C1 segment of cervical spinal cord (tissue), 14 donors: Measurements from ENCODE around the gene SVOPL.
"Not testable (repeated sequence)": the region's sequence is repeated elsewhere in the genome, so short reads cannot be mapped to it uniquely, and the experiment has no call there.

ENCODE experiments used
- DNase-seq, 14 donors: peaks; one replicate each; lab custom pipeline; 2025; lab: John Stamatoyannopoulos, UW

SVOPL gene

GRCh38 chr7:138699661-138700060, 1.5 kb downstream of the SVOPL start:
- no peak for DNase-seq

GRCh38 chr7:138698281-138698680, 2.9 kb downstream of the SVOPL start:
- DNase-seq: no peak

DNA sequence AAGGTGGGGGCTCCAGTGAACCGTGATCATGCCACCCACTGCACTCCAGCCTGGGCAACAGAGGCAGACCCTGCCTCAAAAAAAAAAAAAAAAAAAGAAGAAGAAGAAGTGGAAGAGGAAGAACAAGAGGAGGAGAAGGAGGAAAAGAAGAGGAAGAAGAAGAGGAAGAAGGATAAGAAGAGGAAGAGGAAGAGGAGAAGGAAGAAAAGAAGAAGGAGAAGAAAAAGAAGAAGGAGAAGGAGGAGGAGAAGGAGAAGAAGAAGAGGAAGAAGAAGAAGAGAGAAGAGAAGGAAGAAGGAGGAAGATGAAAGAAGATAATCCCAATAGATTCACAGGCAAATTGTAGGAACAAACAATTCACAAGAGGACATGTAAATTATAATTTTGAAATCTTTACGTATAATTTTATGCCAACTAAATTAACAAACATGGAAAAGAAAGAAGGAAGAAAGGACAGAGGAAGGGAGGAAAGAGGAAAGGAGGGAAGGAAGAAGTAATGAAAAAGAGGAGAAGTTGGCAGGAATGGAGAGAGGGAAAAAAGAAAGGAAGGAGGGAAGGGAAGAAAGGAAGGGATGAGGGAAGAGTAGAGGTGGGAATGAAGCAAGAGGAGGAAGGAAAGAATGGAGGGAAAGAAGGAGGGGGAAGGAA, 3.5 kb downstream of the SVOPL start:
- no peak for DNase-seq

DNA sequence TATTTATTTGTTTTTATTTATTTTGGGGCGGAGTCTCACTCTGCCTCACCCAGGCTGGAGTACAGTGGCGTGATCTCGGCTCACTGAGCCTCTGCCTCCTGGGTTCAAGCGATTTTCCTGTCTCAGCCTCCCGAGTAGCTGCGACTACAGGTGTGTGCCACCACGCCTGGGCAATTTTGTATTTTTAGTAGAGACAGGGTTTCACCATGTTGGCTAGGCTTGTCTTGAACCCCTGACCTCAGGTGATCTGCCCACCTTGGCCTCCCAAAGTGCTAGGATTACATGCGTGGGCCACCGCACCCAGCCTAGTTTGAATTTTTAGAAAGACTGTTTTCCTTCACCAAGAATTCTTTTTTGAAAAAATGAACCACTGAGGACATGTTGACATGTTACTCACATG, 5.4 kb downstream of the SVOPL start:
- DNase-seq: not testable (repeated sequence)

DNA sequence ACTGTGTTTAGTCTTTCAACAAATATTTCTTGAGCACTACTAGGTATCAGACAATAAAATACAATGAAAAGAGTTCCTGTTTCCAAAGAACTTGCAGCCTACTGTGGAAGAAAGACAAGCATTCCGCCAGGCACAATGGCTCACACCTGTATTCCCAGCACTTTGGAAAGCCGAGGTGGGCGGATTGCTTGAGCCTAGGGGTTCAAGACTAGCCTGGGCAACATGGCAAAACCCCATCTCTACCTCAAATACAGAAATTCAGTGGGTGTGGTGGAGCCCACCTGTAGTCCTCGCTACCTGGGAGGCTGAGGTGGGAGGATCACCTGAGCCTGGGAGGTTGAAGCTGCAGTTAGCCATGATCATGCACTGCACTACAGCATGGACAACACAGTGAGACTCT, 6.1 kb downstream of the SVOPL start:
- no peak for DNase-seq

DNA sequence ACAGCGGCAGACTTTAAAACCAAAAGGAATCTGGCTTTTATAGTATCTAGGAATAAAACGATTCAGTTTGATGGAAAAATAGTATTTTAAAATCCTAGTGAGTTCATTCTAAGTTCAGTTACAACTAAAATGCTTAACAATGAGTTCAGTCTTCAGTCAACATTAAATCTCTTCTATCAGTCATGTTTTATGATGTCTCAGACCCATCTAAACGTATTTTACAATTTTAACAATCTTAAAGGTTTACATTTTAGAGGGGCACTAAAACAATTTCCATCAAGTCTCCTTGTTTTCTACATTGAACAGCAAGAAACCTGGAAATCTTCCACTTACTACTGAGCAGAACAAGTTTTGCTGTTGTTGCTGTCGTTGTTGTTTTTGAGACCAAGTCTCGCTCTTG, 10.0 kb downstream of the SVOPL start:
- DNase-seq: no peak

GRCh38 chr7:138690495-138690894, 10.7 kb downstream of the SVOPL start:
- DNase-seq: no peak

- DNase-seq: not testable (repeated sequence)
These were observed 13.1 kb downstream of the SVOPL start for GRCh38 chr7:138688037-138688436.

GRCh38 chr7:138684340-138684739, 16.8 kb downstream of the SVOPL start:
- DNase-seq: no peak

DNA sequence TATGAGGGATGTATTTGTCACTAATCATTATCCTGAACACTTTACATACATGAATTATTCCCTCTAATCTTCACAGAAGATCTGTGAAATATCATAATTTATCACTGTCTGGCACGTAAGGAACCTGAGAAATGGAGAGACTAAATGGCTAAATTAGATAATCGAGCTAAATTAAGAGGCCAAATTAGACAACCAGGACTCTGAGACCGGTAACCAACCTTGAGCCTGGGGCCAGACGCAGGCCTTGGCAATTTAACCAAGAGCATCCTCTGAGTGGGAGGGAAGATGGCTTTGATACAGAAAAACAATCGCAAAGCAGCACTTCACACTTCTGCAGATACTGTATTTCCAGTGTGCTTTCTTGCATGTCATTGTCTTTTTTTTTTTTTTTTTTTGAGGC, 21.4 kb downstream of the SVOPL start:
- no peak for DNase-seq

GRCh38 chr7:138670594-138670993, 30.6 kb downstream of the SVOPL start:
- no peak for DNase-seq

DNA sequence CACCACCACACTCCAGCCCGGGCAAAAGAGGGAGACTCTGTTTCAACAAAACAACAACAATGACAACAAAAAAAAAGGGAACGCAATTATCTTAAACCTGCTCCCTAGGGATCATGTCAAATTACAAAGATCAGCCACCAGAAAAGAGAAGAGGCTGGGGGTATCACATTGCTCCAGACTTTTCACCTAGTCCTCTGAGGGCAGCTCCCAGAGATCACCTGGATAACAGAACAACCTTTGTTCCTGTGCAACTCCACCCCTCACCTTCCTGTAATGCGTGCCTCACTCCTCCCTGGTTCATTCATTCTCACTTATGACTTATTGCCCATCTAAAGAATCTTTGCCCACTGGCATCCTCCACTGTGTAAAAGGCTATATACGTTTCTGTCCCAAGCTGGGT, 31.8 kb downstream of the SVOPL start:
- no peak for DNase-seq

GRCh38 chr7:138668946-138669345, 32.2 kb downstream of the SVOPL start:
- no peak for DNase-seq

DNA sequence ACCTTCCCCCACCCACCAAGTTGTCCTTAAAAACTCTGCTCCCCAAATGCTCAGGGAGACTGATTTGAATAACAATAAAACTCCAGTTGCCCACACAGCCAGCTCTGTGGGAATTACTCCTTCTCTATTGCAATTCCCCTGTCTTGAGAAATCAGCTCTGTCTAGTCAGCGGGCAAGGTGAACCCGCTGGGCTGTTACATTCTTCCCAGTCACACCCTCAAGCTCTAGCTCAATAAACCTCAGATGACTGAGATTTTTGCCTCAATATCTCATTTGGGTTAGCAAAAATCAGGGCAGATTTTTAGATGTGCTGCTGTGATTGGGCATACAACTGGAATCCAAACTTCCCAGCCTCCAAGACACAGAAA, 32.9 kb downstream of the SVOPL start:
- no peak for DNase-seq

DNA sequence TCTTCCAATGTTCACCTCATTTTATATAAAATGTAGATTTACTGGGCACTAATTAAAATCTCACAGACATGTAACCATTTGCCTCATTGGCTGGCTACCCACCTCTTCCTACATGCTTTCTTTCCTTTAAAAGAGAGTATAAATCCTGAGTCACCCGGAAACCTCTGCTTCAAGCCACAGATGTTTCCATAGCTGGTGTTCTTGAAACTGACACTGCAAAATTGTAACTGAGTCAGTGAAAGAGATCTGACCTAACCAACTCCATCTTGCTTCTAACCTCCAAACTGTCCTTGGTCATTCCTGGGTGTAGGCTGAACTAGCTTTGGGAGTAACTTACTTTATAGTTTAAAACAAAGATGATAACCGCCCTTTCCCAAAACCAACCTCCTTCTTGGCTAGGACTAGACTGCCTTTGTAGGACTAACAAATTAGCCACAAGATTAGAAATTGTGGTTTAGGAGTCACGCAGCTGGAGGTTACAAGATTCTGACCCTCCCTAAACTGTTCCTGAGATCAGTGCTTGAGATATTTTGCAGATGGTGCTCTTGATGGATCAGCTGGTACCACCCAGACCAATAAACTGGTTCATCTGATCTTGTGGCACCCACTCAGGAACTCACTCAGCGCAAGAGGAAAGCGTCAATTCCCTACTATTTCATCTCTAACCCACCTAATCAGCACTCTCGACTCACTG, 33.5 kb downstream of the SVOPL start:
- no peak for DNase-seq

GRCh38 chr7:138666385-138666784, 34.8 kb downstream of the SVOPL start:
- DNase-seq: no peak

- DNase-seq: peak in 4 of 14 donors; percentile 8 to 18 (median 12)
These were observed 35.5 kb downstream of the SVOPL start for GRCh38 chr7:138665669-138666140.

GRCh38 chr7:138665249-138665648, 35.9 kb downstream of the SVOPL start:
- DNase-seq: no peak

- no peak for DNase-seq
These were observed 37.1 kb downstream of the SVOPL start for GRCh38 chr7:138663725-138664710.

DNA sequence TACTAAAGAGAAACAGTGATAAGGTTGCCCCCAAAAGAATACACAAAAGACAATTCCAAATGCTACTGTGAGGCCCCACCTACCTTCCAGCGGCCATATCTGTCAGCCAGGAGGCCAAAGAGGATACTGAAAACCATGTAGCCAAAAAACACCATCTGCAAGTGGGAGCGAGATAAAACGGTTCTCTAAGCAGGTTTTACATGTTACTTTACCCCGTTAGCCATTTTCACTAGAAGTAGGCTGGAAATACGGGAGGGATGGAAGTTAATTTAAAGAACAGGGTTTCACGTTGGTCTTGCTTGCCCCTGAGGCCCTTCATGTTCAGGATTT, 38.2 kb downstream of the SVOPL start:
- DNase-seq: no peak

DNA sequence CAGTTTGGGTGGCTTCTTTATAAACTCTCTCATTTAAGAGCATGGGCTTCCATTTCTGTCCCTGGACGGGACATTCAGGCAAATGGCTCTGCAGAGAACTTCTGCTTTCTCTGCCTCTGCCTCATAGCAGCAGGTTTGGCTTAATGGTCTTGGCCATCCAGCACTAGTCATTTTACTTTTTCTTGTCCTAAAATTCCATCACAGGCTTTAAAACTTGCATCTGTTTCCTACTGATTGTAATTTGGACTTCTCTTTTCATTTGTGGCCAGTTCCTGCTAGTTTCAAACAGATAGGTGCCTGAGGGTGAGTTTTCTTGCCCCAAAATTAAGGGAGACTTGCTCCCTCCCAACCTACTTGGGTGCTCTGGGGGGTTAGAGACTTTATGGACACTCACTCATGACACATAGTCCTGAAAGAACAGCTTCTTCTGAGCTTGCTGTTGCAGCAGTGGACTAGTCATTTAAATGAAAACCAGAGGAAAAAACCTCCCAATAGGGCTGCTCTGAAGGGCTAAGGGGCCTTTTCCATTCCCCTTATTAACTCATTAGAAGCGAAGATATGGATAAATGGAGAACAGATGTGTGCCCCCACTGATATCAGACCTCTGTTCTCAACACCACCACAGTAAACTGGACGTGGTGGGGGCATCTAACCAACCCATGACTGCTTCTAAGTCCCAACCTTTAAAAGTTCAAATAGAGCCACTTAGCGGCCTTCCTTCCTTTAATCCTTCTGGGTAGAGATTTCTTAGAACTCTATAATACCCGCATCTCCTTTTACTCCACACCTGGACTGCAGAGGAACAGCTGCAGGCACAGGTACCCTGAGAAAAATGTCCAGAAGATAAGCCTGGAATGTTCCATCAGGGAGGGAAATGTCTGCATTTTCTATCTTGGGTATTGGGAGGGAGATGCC, 38.8 kb downstream of the SVOPL start:
- no peak for DNase-seq
